Right lobe of liver (tissue), 4 donors: ENCODE measurements around the gene SPCS3.

ENCODE experiments used
- CTCF ChIP-seq, 4 donors: fragments of 200-600 bp in 3 of 4; fragments of 450-650 bp in 1 of 4; IDR thresholded peaks; one replicate each; pipeline versions ENCODE4 v1.5.1 to v1.8.0; 2016 to 2022; ENCODE audit warnings: antibody characterized with exemption in 4 of 4, mild to moderate bottlenecking in 2 of 4
- POLR2A ChIP-seq: fragments of 450-650 bp; IDR thresholded peaks from one replicate; pipeline ENCODE4 v1.6.1; 2017; ENCODE audit warnings: antibody characterized with exemption, mild to moderate bottlenecking
- donor health status: DM: no; HTN: no; CAD: no.
- donor health status: DM: no; HTN: no; CAD: no.
- donor health status: DM: no; HTN: yes; CAD: no.

DNA sequence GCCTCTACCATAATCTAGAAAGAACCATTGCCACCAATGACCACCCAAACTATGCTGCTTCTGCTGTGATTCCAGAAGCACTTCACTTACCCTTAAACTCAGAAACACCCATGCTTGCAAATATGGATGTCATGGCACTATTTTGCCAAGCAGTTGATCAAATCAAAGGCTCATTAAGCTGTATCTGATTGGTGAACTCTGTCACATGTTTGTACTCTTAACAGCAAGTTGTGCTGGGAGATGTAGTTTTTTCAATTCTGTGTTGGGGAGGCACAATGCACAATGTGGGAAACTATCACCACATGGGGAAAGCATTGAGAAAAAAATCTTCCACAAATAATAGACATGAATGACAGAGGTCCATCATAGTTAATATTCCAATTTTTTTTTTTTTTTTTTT lies 19.2 kb upstream of the SPCS3 start:
- no peak for TF ChIP-seq CTCF (IDR thresholded peaks at IDR 0.05)
- TF ChIP-seq POLR2A, result no peak
